NCI-H187 treated with DMSO at 0.1 percent for 48 hours (cell line): ENCODE data around the gene OPRM1.
"Not testable (repeated sequence)": the region's sequence is repeated elsewhere in the genome, so short reads cannot be mapped to it uniquely, and the experiment has no call there.

Experiments used
- DNase-seq: peaks from one replicate; lab custom pipeline; 2025; lab: John Stamatoyannopoulos, UW

Gene OPRM1

GRCh38 chr6:154241061-154241460, 202.0 kb downstream of the OPRM1 start:
- DNase-seq, result not testable (repeated sequence)

GRCh38 chr6:154241581-154241980, 202.5 kb downstream of the OPRM1 start:
- no peak for DNase-seq

- DNase-seq, result no peak
These were observed 203.7 kb downstream of the OPRM1 start for GRCh38 chr6:154242617-154243357.

GRCh38 chr6:154243793-154244750, 205.0 kb downstream of the OPRM1 start:
- DNase-seq, result no peak

GRCh38 chr6:154245506-154245905, 206.5 kb downstream of the OPRM1 start:
- DNase-seq, result no peak

GRCh38 chr6:154246723-154247118, 207.7 kb downstream of the OPRM1 start:
- DNase-seq, result no peak

- DNase-seq, result no peak
These were observed 208.2 kb downstream of the OPRM1 start for GRCh38 chr6:154247119-154247861.

- DNase-seq, result no peak
These were observed 210.7 kb downstream of the OPRM1 start for GRCh38 chr6:154249499-154250298.

GRCh38 chr6:154251116-154251515, 212.1 kb downstream of the OPRM1 start:
- no peak for DNase-seq

GRCh38 chr6:154252678-154253077, 213.6 kb downstream of the OPRM1 start:
- no peak for DNase-seq

GRCh38 chr6:154257067-154257466, 218.0 kb downstream of the OPRM1 start:
- no peak for DNase-seq

- no peak for DNase-seq
These were observed 219.2 kb downstream of the OPRM1 start for GRCh38 chr6:154258064-154258757.

- DNase-seq, result no peak
These were observed 222.8 kb downstream of the OPRM1 start for GRCh38 chr6:154261688-154262397.

GRCh38 chr6:154266560-154267099, 227.6 kb downstream of the OPRM1 start:
- DNase-seq, result no peak

GRCh38 chr6:154267508-154268106, 228.6 kb downstream of the OPRM1 start:
- no peak for DNase-seq

GRCh38 chr6:154268486-154268885, 229.4 kb downstream of the OPRM1 start:
- no peak for DNase-seq

- no peak for DNase-seq
These were observed 235.1 kb downstream of the OPRM1 start for GRCh38 chr6:154274168-154274567.

GRCh38 chr6:154276810-154277628, 238.0 kb downstream of the OPRM1 start:
- DNase-seq, result no peak

GRCh38 chr6:154277629-154278017, 238.6 kb downstream of the OPRM1 start:
- no peak for DNase-seq
